ENCODE results near the gene DDX39B.

The DDX39B gene

DNA sequence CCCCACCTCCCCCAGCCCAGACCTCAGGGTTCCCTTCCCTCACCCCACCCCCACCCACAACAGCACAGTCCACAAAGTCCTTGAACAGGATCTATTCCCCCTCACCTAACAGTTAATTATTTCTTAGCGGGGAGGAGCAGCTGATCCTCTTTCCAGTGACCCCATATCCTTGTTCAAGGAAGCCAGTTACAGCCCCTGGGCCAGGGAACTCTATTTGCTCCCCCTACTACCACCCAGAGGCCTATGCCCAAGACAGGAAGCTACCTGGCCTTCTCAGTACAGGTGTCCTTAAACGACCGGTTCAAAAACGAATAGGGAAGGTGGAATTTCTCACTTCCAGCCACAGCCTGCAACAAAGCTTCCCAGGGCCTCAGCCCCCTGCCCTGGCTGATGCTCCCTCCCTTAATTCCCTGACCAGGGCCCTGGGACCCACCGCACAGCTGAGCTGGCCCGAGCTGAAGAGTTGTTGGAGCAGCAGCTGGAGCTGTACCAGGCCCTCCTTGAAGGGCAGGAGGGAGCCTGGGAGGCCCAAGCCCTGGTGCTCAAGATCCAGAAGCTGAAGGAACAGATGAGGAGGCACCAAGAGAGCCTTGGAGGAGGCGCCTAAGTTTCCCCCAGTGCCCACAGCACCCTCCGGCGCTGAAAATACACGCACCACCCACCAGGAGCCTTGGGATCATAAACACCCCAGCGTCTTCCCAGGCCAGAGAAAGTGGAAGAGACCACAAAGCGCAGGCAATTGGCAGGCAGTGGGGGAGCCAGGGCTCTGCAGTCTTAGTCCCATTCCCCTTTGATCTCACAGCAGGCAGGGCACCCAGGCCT lies 12.3 kb downstream of the DDX39B start:
- TF ChIP-seq, protein P1, sequence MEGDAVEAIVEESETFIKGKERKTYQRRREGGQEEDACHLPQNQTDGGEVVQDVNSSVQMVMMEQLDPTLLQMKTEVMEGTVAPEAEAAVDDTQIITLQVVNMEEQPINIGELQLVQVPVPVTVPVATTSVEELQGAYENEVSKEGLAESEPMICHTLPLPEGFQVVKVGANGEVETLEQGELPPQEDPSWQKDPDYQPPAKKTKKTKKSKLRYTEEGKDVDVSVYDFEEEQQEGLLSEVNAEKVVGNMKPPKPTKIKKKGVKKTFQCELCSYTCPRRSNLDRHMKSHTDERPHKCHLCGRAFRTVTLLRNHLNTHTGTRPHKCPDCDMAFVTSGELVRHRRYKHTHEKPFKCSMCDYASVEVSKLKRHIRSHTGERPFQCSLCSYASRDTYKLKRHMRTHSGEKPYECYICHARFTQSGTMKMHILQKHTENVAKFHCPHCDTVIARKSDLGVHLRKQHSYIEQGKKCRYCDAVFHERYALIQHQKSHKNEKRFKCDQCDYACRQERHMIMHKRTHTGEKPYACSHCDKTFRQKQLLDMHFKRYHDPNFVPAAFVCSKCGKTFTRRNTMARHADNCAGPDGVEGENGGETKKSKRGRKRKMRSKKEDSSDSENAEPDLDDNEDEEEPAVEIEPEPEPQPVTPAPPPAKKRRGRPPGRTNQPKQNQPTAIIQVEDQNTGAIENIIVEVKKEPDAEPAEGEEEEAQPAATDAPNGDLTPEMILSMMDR (conservative IDR thresholded peaks at IDR 0.05; ENCODE audit: low read depth), result no peak
- ChIA-PET CTCF (no interaction called here), POLR2A (ENCODE audit: low non-redundant PET) (interaction anchor here (0.6 kb wide), 1 partner anchor 1737 kb away, joined by 3 read pairs; no protein-coding TSS in a partner anchor)
- peak overlapping the region; percentile 54 for H3K27ac ChIP-seq
- no peak for DNase-seq (ENCODE audit: low spot score)

DNA sequence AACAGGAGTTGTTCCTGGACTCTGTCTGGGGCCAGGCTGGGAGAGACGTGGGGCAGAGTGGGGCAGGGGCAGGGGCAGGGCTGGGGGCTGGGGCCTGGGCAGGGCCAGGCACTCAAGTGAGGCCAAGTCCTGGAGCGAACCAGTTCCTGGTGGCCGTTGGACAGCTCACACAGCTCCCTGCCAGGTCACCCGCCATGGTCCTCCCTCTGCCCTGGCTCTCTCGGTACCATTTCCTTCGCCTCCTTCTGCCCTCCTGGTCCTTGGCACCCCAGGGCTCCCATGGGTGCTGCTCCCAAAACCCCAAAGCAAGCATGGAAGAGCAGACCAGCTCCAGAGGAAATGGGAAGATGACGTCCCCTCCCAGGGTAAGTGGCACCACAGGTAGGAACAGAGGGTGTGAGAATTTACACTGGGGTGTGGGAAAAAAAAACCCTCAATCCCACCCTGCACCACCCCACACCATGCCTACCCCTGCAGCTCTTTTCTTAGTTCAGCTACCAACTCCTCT lies 12.9 kb downstream of the DDX39B start, which contains the start of gene MCCD1:
MCCD1 (plus strand) TSS at position 142 of the 508 bp plus-strand sequence; CDS start at position 195, 53 bp downstream.
- CTCF ChIA-PET, result no interaction called here
- DNase-seq (ENCODE audit: low spot score), result no peak
- POLR2A ChIA-PET (ENCODE audit: low non-redundant PET), result interaction anchor here (0.6 kb wide), 1 partner anchor 1738 kb away, joined by 3 read pairs; no protein-coding TSS in a partner anchor
- H3K27ac ChIP-seq, result peak within 1 kb of the TSS; percentile 54
- TF ChIP-seq, protein P1 (conservative IDR thresholded peaks at IDR 0.05; ENCODE audit: low read depth), result no peak

DNA sequence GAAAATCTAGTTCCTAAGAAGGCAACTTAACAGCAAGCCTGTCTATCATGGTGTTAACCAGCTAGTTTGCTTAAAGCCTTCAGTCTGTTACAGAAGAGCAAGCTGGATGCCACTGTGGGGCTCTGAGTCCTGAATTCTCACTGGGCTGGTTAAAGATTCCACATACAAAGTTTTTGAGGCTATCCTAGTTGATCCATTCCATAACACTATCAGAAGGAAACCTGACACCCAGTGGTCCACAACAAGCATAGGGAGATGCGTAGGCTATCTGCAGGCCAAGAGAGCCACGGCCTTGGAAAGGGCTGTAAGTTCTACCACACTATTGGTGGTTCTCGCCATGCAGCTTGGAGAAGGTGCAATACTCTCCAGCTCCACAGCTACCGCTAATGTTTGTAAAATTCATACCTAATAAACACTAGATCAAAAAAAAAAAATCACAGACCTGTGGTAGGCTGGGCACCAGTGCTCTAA lies 13.5 kb downstream of the DDX39B start:
- POLR2A ChIA-PET (ENCODE audit: low non-redundant PET), result no interaction called here
- peak overlapping the region; percentile 54 for H3K27ac ChIP-seq
- TF ChIP-seq, protein P1 (conservative IDR thresholded peaks at IDR 0.05; ENCODE audit: low read depth), result no peak
- CTCF ChIA-PET, result no interaction called here
- no peak for DNase-seq (ENCODE audit: low spot score)

DNA sequence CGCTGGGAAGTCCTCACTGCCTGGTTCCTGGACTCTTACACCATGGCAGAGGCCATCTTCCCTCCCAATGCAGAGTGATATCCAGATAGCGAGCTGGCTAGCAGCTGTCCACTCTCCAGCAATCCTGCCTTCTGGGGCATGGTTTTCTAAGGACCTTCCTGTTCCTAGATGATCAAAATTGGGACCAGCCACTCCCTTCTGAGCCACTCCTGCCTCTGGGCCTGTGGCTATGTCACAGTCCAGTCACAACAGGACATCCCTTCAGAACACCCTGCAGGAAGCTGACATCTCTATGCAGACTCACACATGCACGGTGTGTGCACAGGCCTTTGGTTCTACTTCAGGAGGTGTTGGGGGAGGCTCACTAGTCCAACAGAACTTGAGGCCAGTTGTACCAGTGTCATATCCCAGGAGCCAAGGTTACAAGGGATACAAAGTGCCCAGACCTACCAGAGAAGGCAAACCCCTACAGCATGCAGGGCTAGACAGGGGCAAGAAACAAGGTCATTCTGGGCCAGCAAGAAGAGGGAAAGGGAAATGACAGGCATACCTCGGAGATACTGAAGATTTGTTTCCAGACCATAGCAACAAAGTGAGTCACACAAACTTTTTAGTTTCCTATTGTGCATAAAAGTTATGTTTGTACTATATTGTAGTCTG lies 15.7 kb downstream of the DDX39B start:
- ChIA-PET POLR2A (ENCODE audit: low non-redundant PET) (no interaction called here), CTCF (interaction anchor here (0.7 kb wide), 1 partner anchor 72 kb away, joined by 4 read pairs; no protein-coding TSS in a partner anchor)
- TF ChIP-seq, protein P1 (conservative IDR thresholded peaks at IDR 0.05; ENCODE audit: low read depth), result no peak
- no peak overlapping the region for H3K27ac ChIP-seq
- no peak for DNase-seq (ENCODE audit: low spot score)

DNA sequence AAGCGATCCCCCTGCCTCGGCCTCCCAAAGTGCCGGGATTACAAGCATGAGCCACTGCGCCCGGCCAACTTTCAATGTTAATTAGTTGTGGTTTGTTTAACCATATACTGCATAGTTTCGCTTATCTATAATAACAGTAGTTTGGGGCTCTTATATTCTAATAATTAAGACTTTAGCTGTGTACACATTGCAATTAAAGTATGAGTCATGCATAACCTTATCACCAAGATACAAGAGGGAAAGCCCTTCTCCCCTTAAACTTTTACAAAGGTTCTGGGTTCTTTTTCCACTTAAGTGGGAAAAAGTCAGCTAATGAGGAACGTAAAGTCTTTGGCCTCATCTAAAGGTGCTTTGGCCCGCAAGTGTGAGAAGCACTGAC lies 16.3 kb downstream of the DDX39B start:
- TF ChIP-seq, protein P1 (conservative IDR thresholded peaks at IDR 0.05; ENCODE audit: low read depth), result no peak
- ChIA-PET CTCF (no interaction called here), POLR2A (ENCODE audit: low non-redundant PET) (no interaction called here)
- no peak overlapping the region for H3K27ac ChIP-seq
- no peak for DNase-seq (ENCODE audit: low spot score)

DNA sequence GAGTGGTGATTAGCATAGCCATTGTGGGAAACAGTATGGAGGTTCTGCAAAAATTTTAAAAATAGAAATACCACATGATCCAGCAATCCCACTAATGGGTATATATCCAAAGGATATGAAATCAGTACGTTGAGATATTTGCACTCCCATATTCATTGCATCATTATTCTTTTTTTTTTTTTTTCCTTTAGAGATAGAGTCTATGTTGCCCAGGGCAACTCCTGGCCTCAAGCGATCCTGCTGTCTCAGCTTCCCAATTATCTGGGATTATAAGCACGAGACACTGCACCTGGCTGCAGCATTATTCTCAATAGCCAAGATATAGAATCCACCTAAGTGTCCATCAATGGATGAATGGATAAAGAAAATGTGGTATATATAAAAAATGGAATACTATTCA lies 20.0 kb downstream of the DDX39B start:
- CTCF ChIA-PET, result interaction anchor here (0.6 kb wide), 1 partner anchor 10 kb away, joined by 5 read pairs; no protein-coding TSS in a partner anchor
- no peak for DNase-seq (ENCODE audit: low spot score)
- H3K27ac ChIP-seq, result no peak overlapping the region
- TF ChIP-seq, protein P1 (conservative IDR thresholded peaks at IDR 0.05; ENCODE audit: low read depth), result no peak
- POLR2A ChIA-PET (ENCODE audit: low non-redundant PET), result no interaction called here

Measured in RWPE1 (cell line).